HG02571 (cell line): ENCODE measurements around the gene CCL24.
"Not testable (repeated sequence)": the region's sequence is repeated elsewhere in the genome, so short reads cannot be mapped to it uniquely, and the experiment has no call there.

Source experiments
- ATAC-seq: cut with Tn5 transposase; IDR thresholded peaks from one replicate; pipeline ENCODE4 v1.9.1; 2021; ENCODE audit warnings: mild to moderate bottlenecking, moderate library complexity; ENCODE audit not compliant: unreplicated experiment

The CCL24 gene

DNA sequence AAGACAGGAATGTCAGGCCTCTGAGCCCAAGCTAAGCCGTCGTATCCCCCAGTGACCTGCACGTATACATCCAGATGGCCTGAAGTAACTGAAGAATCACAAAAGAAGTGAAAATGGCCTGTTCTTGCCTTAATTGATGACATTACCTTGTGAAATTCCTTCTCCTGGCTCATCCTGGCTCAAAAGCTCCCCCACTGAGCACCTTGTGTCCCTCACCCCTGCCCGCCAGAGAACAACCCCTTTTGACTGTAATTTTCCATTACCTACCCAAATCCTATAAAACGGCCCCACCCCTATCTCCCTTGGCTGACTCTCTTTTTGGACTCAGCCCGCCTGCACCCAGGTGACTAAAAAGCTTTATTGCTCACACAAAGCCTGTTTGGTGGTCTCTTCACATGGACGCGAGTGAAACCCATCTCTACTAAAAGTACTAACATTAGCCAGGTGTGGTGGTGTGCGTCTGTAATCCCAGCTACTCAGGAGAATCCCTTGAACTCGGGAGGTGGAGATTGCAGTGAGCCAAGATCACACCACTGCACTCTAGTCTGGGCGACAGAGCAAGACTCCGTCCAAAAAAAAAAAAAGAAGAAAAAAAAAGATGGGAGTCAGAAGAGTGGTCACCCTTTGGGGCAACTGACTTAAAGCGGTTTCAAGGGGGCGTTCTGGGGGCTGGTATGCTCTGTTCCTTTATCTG, 25.3 kb downstream of the CCL24 start:
- not testable (repeated sequence) for ATAC-seq

DNA sequence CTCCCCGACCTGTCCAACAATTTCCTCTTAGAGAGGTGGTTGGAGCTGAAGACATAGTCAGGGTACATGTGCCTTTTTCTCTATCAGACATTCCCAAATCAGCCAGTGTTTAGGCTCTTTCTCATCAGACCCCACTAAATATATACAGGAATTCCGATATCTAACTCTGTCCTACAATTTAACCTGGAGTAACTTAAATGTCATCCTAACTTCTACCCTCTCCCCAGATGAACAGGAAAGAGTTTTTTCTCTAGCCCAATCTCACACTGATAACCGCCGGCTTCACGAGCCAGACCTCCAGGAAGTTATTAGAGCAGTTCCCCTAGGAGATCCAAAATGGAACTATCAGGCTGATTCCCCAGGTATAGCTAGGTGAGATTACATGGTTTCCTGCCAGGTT, 30.5 kb downstream of the CCL24 start:
- ATAC-seq, result not testable (repeated sequence)

DNA sequence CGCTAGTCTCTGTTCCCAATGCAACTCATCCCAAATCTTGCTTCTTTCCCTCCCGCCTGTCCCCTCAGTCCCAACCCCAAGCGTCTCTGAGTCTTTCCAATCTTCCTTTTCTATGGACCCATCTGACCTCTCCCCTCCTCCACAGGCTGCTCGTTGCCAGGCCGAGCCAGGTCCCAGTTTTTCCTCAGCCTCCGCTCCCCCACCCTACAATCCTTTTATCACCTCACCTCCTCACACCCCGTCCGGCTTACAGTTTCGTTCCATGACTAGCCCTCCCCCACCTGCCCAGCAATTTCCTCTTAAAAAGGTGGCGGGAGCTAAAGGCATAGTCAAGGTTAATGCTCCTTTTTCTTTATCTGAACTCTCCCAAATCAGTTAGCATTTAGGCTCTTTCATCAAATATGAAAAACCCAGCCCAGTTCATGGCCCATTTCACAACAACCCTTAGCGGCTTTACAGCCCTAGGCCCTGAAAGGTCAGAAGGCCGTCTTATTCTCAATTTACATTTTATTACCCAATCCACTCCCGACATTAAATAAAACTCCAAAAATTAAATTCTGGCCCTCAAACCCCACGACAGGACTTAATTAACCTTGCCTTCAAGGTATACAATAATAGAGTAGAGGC, 32.8 kb downstream of the CCL24 start:
- ATAC-seq, result not testable (repeated sequence)

- ATAC-seq, result not testable (repeated sequence)
Measured at GRCh38 chr7:75779516-75779915, 34.1 kb downstream of the CCL24 start.

DNA sequence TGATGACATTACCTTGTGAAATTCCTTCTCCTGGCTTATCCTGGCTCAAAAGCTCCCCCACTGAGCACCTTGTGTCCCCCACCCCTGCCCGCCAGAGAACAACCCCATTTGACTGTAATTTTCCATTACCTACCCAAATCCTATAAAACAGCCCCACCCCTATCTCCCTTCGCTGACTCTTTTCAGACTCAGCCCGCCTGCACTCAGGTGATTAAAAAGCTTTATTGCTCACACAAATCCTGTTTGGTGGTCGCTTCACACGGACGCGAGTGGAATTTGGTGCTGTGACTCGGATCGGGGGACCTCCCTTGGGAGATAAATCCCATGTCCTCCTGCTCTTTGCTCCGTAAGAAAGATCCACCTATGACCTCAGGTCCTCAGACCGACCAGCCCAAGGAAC, 34.6 kb downstream of the CCL24 start:
- not testable (repeated sequence) for ATAC-seq

DNA sequence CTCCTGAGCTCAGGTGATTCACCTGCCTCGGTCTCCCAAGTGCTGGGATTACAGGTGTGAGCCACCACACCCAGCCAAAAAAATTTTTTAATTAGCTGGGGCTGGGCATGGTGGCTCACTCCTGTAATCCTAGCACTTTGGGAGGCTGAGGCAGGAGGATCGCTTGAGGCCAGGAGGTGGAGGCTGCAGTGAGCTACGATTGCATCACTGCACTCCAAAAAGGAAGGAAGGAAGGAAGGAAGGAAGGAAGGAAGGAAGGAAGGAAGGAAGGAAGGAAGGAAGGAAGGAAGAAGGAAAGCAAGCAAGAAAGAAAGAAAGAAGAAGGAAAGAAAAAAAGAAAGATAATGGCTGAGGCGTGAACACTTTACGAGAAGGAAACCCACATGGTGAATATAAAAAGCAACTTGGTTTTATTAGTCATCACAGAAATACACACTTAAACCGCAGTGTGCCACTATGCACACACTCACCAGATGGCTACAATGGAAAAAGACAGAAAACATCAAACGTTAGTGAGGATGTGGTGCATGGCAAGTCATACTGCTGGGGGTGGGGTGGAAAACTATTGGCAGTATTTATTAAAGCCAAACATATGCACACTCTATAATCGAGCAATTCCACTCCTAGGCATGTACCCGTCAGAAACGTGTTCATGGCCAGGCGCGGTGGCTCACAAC, 37.2 kb downstream of the CCL24 start:
- ATAC-seq, result no peak

- ATAC-seq, result not testable (repeated sequence)
Measured at GRCh38 chr7:75773958-75774357, 39.6 kb downstream of the CCL24 start.

DNA sequence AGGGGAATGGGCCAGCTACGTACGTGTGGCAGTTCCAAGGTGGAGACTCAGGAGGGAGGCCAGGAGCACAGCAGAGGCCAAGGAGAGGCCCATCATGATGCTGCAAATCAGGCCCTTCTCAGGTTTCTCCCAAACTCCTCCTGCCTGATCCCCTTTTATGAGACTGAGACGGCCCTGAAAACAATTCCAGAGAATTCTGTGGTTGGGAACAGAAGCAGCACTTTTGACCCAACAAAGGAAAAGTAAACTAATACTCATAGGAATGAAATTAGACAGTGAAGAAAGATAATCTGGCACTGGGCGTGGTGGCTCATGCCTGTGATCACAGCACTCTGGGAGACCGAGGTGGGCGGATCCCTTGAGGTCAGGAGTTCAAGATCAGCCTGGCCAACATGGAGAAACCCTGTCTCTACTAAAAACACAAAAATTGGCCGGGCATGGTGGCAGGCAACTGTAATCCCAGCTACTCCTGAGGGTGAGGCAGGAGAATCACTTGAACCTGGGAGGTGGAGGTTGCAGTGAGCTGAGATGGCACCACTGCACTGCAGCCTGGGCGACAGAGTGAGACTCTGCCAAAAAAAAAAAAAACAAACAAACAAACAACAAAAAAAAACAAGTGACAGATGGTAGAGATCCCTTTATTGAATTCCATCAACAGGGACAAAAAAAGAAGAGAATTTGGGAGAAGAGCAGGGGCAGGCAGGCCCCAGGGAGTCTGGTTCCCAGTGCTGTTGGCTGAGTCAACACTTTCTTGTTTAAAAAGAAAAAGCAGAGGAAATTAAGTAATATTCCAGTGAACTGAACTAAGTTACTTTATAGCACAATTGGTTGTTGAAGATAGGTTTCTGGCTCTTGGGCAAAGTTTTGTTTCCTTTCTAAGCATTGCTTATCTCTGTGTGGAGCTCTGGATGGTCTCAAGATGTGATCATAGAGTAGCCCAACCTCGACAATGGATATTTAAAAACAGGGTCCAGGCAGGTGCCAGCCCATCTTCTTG, 41.2 kb downstream of the CCL24 start, which contains the start of gene CCL26:
CCL26 (minus strand) TSS at position 131 of the 997 bp plus-strand sequence; CDS start at position 96, 35 bp downstream.
- ATAC-seq, result no peak

DNA sequence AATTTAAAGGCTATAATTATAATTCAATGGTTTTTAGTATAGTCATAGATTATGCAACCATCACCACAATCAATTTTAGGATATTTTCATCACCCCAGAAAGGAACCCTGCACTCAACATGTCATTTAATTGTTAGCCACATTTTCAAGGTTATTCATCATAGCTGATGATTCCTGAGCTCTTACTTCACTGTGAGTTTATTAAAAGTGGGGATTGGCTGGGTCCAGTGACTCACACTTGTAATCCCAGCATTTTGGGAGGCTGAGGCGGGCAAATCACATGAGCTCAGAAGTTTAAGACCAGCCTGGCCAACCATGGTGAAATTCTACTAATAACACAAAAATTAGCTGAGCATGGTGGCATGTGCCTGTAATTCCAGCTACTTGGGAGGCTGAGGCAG, 42.4 kb downstream of the CCL24 start:
- ATAC-seq, result no peak

DNA sequence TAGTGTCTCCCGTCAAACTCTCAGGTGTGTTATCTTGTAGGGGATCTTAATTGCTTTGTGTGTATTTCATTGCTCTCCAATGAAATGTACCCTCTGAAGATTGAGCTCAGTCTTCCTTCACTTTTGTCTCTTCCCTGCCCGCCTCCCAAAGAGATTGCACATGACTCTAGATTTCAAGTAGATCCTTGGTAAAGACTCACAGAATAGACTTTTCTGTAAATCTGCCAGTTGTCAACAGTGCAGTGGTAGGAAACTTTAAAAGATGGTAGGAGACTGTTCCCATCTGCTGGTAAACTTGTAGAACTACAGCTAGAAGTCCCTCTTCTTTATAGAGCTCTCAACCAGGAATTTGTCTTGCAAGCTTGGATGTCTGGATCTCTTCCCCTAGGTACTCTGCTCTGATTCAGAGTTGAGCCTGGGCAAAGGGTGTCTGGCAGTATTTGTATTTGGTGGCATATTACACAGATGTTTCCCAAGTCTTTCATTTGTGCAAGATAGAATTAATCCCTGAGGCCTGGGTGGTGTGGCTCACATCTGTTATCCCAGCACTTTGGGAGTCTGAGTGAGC, 51.2 kb downstream of the CCL24 start:
- peak; percentile 53 for ATAC-seq

- ATAC-seq, result not testable (repeated sequence)
Measured at GRCh38 chr7:75761801-75762200, 51.8 kb downstream of the CCL24 start.
